Liver (tissue), 9 donors: ENCODE results near the gene STK32C. TPM values are rescaled to one million over a fixed set of nuclear protein-coding genes. Genes with fewer than 3 reads are reported as not detected.

Experiments
- DNase-seq: peaks from one replicate; pipeline ENCODE4 v3.0.0-alpha.2; 2017; ENCODE audit warnings: low spot score
- H3K27ac ChIP-seq, 2 donors: one replicate each; pipeline ENCODE4 v1.7.0; 2013; ENCODE audit warnings: inconsistent platforms in 2 of 2, low read length in 2 of 2, control low read depth in 1 of 2, low read depth in 1 of 2, mild to moderate bottlenecking in 1 of 2
- H3K27me3 ChIP-seq, 4 donors: one replicate each; pipeline versions ENCODE4 v1.6.1 to v1.7.0; 2013; ENCODE audit warnings: low read length in 3 of 4, inconsistent platforms in 1 of 4, mild to moderate bottlenecking in 1 of 4, moderate library complexity in 1 of 4; ENCODE audit not compliant: control insufficient read depth in 4 of 4, insufficient read depth in 4 of 4
- H3K36me3 ChIP-seq, 4 donors: one replicate each; pipeline versions ENCODE4 v1.6.1 to v1.7.0; 2013; ENCODE audit warnings: low read length in 3 of 4, mild to moderate bottlenecking in 3 of 4, low read depth in 1 of 4, moderate library complexity in 1 of 4; ENCODE audit not compliant: control insufficient read depth in 4 of 4, insufficient read depth in 3 of 4
- H3K4me1 ChIP-seq, 4 donors: one replicate each; pipeline versions ENCODE4 v1.6.1 to v1.7.0; 2013; ENCODE audit warnings: low read length in 3 of 4, mild to moderate bottlenecking in 3 of 4, moderate library complexity in 1 of 4; ENCODE audit not compliant: control insufficient read depth in 4 of 4, insufficient read depth in 4 of 4
- H3K4me3 ChIP-seq, 3 donors: one replicate each; pipeline versions ENCODE4 v1.6.1 to v1.7.0; 2013; ENCODE audit warnings: low read length in 3 of 3, control low read depth in 1 of 3, low read depth in 1 of 3, mild to moderate bottlenecking in 1 of 3
- H3K9ac ChIP-seq, 2 donors: one replicate each; pipeline ENCODE4 v1.7.0; 2013; ENCODE audit warnings: low read length in 2 of 2, mild to moderate bottlenecking in 2 of 2, moderate library complexity in 2 of 2, control low read depth in 1 of 2, low read depth in 1 of 2
- H3K9me3 ChIP-seq, 4 donors: one replicate each; pipeline versions ENCODE4 v1.6.1 to v1.7.0; 2013; ENCODE audit warnings: low read length in 3 of 4; ENCODE audit not compliant: control insufficient read depth in 4 of 4
- ATF3 ChIP-seq: IDR thresholded peaks from 2 replicates; pipeline ENCODE4 v1.6.1; 2016; ENCODE audit warnings: antibody characterized with exemption
- EGR1 ChIP-seq, 2 donors: IDR thresholded peaks; 2 replicates each; pipeline ENCODE4 v1.6.1; 2016 to 2018; ENCODE audit warnings: antibody characterized with exemption in 2 of 2, low read depth in 2 of 2
- FOXA1 ChIP-seq: IDR thresholded peaks from 2 replicates; pipeline ENCODE4 v1.6.1; 2016; ENCODE audit warnings: antibody characterized with exemption
- FOXA2 ChIP-seq: IDR thresholded peaks from 2 replicates; pipeline ENCODE4 v1.6.1; 2016; ENCODE audit warnings: antibody characterized with exemption
- GABPA ChIP-seq, 2 donors: IDR thresholded peaks in 1 of 2; conservative IDR thresholded peaks in 1 of 2; 2 replicates each; pipeline ENCODE4 v1.6.1; 2016; ENCODE audit warnings: antibody characterized with exemption in 2 of 2, mild to moderate bottlenecking in 1 of 2, moderate library complexity in 1 of 2
- HNF4A ChIP-seq, 2 donors: conservative IDR thresholded peaks; 2 replicates each; pipeline ENCODE4 v1.6.1; 2016; ENCODE audit warnings: antibody characterized with exemption in 2 of 2, mild to moderate bottlenecking in 2 of 2
- HNF4G ChIP-seq: IDR thresholded peaks from 2 replicates; pipeline ENCODE4 v1.6.1; 2016; ENCODE audit warnings: antibody characterized with exemption
- JUND ChIP-seq, 2 donors: IDR thresholded peaks; 2 replicates each; pipeline ENCODE4 v1.6.1; 2016; ENCODE audit warnings: antibody characterized with exemption in 2 of 2
- MAX ChIP-seq: IDR thresholded peaks from 2 replicates; pipeline ENCODE4 v1.6.1; 2016; ENCODE audit warnings: antibody characterized with exemption
- NR2F2 ChIP-seq: IDR thresholded peaks from 2 replicates; pipeline ENCODE4 v1.6.1; 2016; ENCODE audit warnings: antibody characterized with exemption
- RAD21 ChIP-seq, 2 donors: IDR thresholded peaks; 2 replicates each; pipeline ENCODE4 v1.6.1; 2016; ENCODE audit warnings: antibody characterized with exemption in 2 of 2, mild to moderate bottlenecking in 2 of 2
- REST ChIP-seq: IDR thresholded peaks from 2 replicates; pipeline ENCODE4 v1.6.1; 2016; ENCODE audit warnings: antibody characterized with exemption, mild to moderate bottlenecking
- RXRA ChIP-seq, 2 donors: IDR thresholded peaks; 2 replicates each; pipeline ENCODE4 v1.6.1; 2017 to 2018; ENCODE audit warnings: antibody characterized with exemption in 2 of 2, mild to moderate bottlenecking in 1 of 2
- SP1 ChIP-seq: IDR thresholded peaks from 2 replicates; pipeline ENCODE4 v1.6.1; 2018; ENCODE audit warnings: antibody characterized with exemption, mild to moderate bottlenecking
- TAF1 ChIP-seq: conservative IDR thresholded peaks from 2 replicates; pipeline ENCODE4 v1.6.1; 2016; ENCODE audit warnings: antibody characterized with exemption, mild to moderate bottlenecking
- YY1 ChIP-seq: IDR thresholded peaks from 2 replicates; pipeline ENCODE4 v1.6.1; 2016; ENCODE audit warnings: antibody characterized with exemption, mild to moderate bottlenecking
- ZBTB33 ChIP-seq: IDR thresholded peaks from 2 replicates; pipeline ENCODE4 v1.6.1; 2016; ENCODE audit warnings: antibody characterized with exemption
- WGBS: extraction: QIAGEN DNeasy Blood & Tissue Kit; methylation state at CpG from one replicate; pipeline ENCODE4 v1.1.7; 2013; 5-methylcytosine and 5-hydroxymethylcytosine counted together
- polyA plus RNA-seq, 2 donors: library from polyadenylated mRNA; stranded (reverse) in 1 of 2; unstranded in 1 of 2; fragments of 200-250 nt in 1 of 2; fragments of >200 nt in 1 of 2; fragmentation: Nextera tagmentation in 1 of 2; extraction: Ambion mirVana in 1 of 2; gene quantifications; one replicate each; pipeline versions ENCODE4 v1.2.1 to v1.2.3, GENCODE V29; 2013 to 2015
- total RNA-seq, 2 donors: library from RNA; depleted of rRNA; stranded (reverse); fragments of >200 nt; gene quantifications; one replicate each; pipeline ENCODE4 v1.2.3, GENCODE V29; 2014
- TF ChIP-seq, protein P1 (sequence below): fragments of 150-350 bp; IDR thresholded peaks from 2 replicates; pipeline ENCODE4 v1.5.1; 2017; ENCODE audit warnings: improper control_type of control experiment, low read depth, low read length; ENCODE audit not compliant: missing input control
- donor health status: healthy.
- donor health status: healthy.
- donor health status: healthy.
- donor health status: healthy.
- donor health status: healthy.

Gene STK32C
- total and polyA plus RNA-seq, 4 donors, result 1.8 to 4.6 (median 2.2) TPM

GRCh38 chr10:132277311-132277741, 30.4 kb downstream of the STK32C start:
- no peak for DNase-seq
- Histone ChIP-seq H3K9ac (no peak overlapping the region), H3K27ac (no peak overlapping the region), H3K27me3 (no peaks in the 10 kb centered on the region), H3K4me3 (no peak overlapping the region), H3K36me3 (no peaks in the 10 kb centered on the region), H3K4me1 (no peaks in the 10 kb centered on the region), H3K9me3 (no peaks in the 10 kb centered on the region)
- TF ChIP-seq SP1 (no peak), GABPA (IDR thresholded peaks at IDR 0.05 in 1 of 2, conservative IDR thresholded peaks at IDR 0.05 in 1 of 2) (no peak), FOXA2 (no peak), ATF3 (no peak), RAD21 (IDR thresholded peaks at IDR 0.05) (no peak), MAX (no peak), JUND (IDR thresholded peaks at IDR 0.05) (no peak), TAF1 (no peak), REST (no peak), EGR1 (IDR thresholded peaks at IDR 0.05; ENCODE audit: low read depth in 2 of 2) (no peak), NR2F2 (no peak), YY1 (no peak), ZBTB33 (no peak)
- TF ChIP-seq, protein P1, sequence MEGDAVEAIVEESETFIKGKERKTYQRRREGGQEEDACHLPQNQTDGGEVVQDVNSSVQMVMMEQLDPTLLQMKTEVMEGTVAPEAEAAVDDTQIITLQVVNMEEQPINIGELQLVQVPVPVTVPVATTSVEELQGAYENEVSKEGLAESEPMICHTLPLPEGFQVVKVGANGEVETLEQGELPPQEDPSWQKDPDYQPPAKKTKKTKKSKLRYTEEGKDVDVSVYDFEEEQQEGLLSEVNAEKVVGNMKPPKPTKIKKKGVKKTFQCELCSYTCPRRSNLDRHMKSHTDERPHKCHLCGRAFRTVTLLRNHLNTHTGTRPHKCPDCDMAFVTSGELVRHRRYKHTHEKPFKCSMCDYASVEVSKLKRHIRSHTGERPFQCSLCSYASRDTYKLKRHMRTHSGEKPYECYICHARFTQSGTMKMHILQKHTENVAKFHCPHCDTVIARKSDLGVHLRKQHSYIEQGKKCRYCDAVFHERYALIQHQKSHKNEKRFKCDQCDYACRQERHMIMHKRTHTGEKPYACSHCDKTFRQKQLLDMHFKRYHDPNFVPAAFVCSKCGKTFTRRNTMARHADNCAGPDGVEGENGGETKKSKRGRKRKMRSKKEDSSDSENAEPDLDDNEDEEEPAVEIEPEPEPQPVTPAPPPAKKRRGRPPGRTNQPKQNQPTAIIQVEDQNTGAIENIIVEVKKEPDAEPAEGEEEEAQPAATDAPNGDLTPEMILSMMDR, result no peak
- WGBS, result 69% methylated on average over 9 of the region's 9 CpGs

DNA sequence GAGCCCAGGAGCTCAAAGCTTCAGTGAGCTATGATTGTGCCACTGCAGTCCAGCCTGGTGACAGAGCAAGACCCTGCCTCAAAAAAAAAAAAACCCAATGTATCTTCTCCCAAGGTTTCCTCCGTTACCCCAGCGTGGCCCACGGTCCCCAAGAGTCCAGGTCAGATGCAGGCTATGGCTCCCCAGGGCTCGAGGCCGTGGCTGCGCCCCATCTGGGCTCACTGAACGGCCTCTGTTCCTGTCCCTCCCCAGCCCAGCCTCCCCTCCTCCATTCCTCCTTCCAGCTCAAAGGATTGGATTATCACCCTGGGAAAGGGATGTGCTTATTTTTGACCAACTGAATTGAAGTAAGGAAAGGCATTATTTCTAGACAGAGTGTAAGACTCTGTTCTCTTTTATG, 31.0 kb downstream of the STK32C start:
- Histone ChIP-seq H3K27me3 (no peaks in the 10 kb centered on the region), H3K9ac (no peak overlapping the region), H3K9me3 (no peaks in the 10 kb centered on the region), H3K4me1 (no peaks in the 10 kb centered on the region), H3K27ac (no peak overlapping the region), H3K36me3 (no peaks in the 10 kb centered on the region), H3K4me3 (no peak overlapping the region)
- no peak for TF ChIP-seq REST
- no peak for TF ChIP-seq YY1
- TF ChIP-seq FOXA2, result no peak
- no peak for TF ChIP-seq EGR1 (IDR thresholded peaks at IDR 0.05; ENCODE audit: low read depth in 2 of 2)
- TF ChIP-seq TAF1, result no peak
- no peak for TF ChIP-seq SP1
- TF ChIP-seq HNF4G, result no peak
- no peak for TF ChIP-seq FOXA1
- no peak for TF ChIP-seq NR2F2
- TF ChIP-seq RXRA (IDR thresholded peaks at IDR 0.05), result no peak
- no peak for TF ChIP-seq RAD21 (IDR thresholded peaks at IDR 0.05)
- TF ChIP-seq HNF4A (conservative IDR thresholded peaks at IDR 0.05), result no peak
- no peak for TF ChIP-seq JUND (IDR thresholded peaks at IDR 0.05)
- no peak for TF ChIP-seq MAX
- TF ChIP-seq GABPA (IDR thresholded peaks at IDR 0.05 in 1 of 2, conservative IDR thresholded peaks at IDR 0.05 in 1 of 2), result no peak
- whole genome bisulfite sequencing, result 84% methylated on average over 7 of the region's 7 CpGs
- DNase-seq, result no peak
